ENCODE results near the gene SH2D1B. TPM values are rescaled to one million over a fixed set of nuclear protein-coding genes. Genes with fewer than 3 reads are reported as not detected.
"Not testable (repeated sequence)": the region's sequence is repeated elsewhere in the genome, so short reads cannot be mapped to it uniquely, and the experiment has no call there.

SH2D1B gene
- total RNA-seq: not detected

- Mint-ChIP-seq H3K9me3 (ENCODE audit: low read depth) (no peaks in the 10 kb centered on the region), H3K4me3 (no peak within 1 kb of the TSS), H3K36me3 (no peaks in the 10 kb centered on the region), H3K4me1 (no peaks in the 10 kb centered on the region), H3K27me3 (peaks cover 13% of the 10 kb centered on the region), H3K27ac (no peak within 1 kb of the TSS)
- CTCF ChIA-PET: no interaction called here
- DNase-seq: no peak
- ATAC-seq: no peak
Measured at GRCh38 chr1:162412002-162412401, at the start of gene SH2D1B. SH2D1B (minus strand) TSS chr1:162412136; CDS start chr1:162412016, 120 bp downstream.

- CTCF ChIA-PET: no interaction called here
- Mint-ChIP-seq H3K4me1 (no peaks in the 10 kb centered on the region), H3K27me3 (no peaks in the 10 kb centered on the region), H3K36me3 (no peaks in the 10 kb centered on the region), H3K27ac (no peak overlapping the region), H3K9me3 (ENCODE audit: low read depth) (no peaks in the 10 kb centered on the region), H3K4me3 (no peak overlapping the region)
- DNase-seq: no peak
- no peak for ATAC-seq
Measured at GRCh38 chr1:162458236-162458635, 46.3 kb upstream of the SH2D1B start.

DNA sequence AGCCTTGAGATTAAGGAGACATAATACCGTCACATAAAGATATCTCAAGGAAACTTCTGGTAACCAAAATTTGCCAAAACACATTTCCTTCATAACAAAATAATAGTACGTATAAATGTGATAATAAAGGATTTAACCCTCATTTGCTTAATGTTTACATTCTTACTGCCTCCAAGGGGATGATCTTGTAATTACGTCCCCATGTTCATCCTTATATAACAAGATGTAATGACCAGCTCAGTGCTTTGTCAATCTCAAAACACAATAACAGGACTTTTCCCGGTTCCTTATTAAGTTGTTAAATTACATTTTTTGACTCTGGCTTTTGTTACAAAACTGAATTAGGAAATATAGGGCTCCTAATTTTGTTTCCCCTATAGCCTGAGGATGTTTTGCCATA lies 44.4 kb upstream of the SH2D1B start:
- Mint-ChIP-seq H3K4me3 (no peak overlapping the region), H3K36me3 (no peaks in the 10 kb centered on the region), H3K4me1 (no peaks in the 10 kb centered on the region), H3K27me3 (peaks cover 4% of the 10 kb centered on the region), H3K27ac (no peak overlapping the region), H3K9me3 (ENCODE audit: low read depth) (no peaks in the 10 kb centered on the region)
- ATAC-seq (no peak), DNase-seq (no peak)
- CTCF ChIA-PET: no interaction called here

DNA sequence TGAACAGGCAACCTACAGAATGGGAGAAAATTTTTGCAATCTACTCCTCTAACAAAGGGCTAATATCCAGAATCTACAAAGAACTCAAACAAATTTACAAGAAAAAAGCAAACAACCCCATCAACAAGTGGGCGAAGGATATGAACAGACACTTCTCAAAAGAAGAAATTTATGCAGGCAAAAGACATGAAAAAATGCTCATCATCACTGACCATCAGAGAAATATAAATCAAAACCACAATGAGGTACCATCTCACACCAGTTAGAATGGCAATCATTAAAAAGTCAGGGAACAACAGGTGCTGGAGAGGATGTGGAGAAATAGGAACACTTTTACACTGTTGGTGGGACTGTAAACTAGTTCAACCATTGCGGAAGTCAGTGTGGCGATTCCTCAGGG lies 42.4 kb upstream of the SH2D1B start:
- not testable (repeated sequence) for H3K4me1 Mint-ChIP-seq, ATAC-seq

DNA sequence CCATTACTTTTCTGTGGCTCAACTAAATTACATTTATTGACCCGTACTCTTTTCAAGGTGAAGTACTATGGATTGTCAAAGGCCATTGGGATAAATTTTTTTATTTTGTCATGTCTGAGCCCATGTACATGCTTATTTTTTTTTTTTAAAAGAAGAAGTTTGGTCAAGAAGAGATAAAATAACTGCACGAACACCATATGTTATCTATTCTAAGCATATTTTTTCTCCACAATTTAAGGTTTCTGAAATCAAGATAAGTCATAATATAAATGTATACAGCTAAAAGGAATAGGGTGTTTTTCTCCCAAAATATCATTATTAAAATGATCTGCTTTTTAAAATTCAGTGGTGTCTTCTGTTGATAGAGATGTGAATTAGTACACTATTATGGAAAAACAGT lies 35.0 kb upstream of the SH2D1B start:
- CTCF ChIA-PET: no interaction called here
- no peak overlapping the region for H3K4me3 Mint-ChIP-seq
- no peaks in the 10 kb centered on the region for H3K9me3 Mint-ChIP-seq (ENCODE audit: low read depth)
- no peak for ATAC-seq
- H3K36me3 Mint-ChIP-seq: no peaks in the 10 kb centered on the region
- no peak for DNase-seq
- H3K27ac Mint-ChIP-seq: no peak overlapping the region
- H3K4me1 Mint-ChIP-seq: no peaks in the 10 kb centered on the region
- peaks cover 29% of the 10 kb centered on the region for H3K27me3 Mint-ChIP-seq

More for the DNA sequence above, 42.4 kb upstream of the SH2D1B start:
- H3K27me3 Mint-ChIP-seq; H3K27ac Mint-ChIP-seq; H3K36me3 Mint-ChIP-seq; H3K4me3 Mint-ChIP-seq; H3K9me3 Mint-ChIP-seq (ENCODE audit: low read depth); DNase-seq; CTCF ChIA-PET: not testable (repeated sequence)

- no peak overlapping the region for H3K27ac Mint-ChIP-seq
- no peak for ATAC-seq
Measured at GRCh38 chr1:162444903-162445302, 33.0 kb upstream of the SH2D1B start.

GRCh38 chr1:162432977-162433713 lies 21.2 kb upstream of the SH2D1B start:
- CTCF ChIA-PET; H3K4me1 Mint-ChIP-seq; DNase-seq; H3K27me3 Mint-ChIP-seq; H3K4me3 Mint-ChIP-seq; H3K9me3 Mint-ChIP-seq (ENCODE audit: low read depth); H3K27ac Mint-ChIP-seq; ATAC-seq; H3K36me3 Mint-ChIP-seq: not testable (repeated sequence)

More at GRCh38 chr1:162444903-162445302, 33.0 kb upstream of the SH2D1B start:
- Mint-ChIP-seq H3K36me3 (no peaks in the 10 kb centered on the region), H3K9me3 (ENCODE audit: low read depth) (no peaks in the 10 kb centered on the region), H3K27me3 (peaks cover 42% of the 10 kb centered on the region), H3K4me3 (no peak overlapping the region), H3K4me1 (no peaks in the 10 kb centered on the region)
- CTCF ChIA-PET: no interaction called here
- no peak for DNase-seq

GRCh38 chr1:162430583-162430982 lies 18.6 kb upstream of the SH2D1B start:
- no peaks in the 10 kb centered on the region for H3K36me3 Mint-ChIP-seq
- H3K9me3 Mint-ChIP-seq (ENCODE audit: low read depth): no peaks in the 10 kb centered on the region
- H3K27ac Mint-ChIP-seq: no peak overlapping the region
- DNase-seq (no peak), ATAC-seq (no peak)
- no peaks in the 10 kb centered on the region for H3K4me1 Mint-ChIP-seq
- CTCF ChIA-PET: no interaction called here
- H3K4me3 Mint-ChIP-seq: no peak overlapping the region
- H3K27me3 Mint-ChIP-seq: peaks cover 2% of the 10 kb centered on the region

- no peak overlapping the region for H3K27ac Mint-ChIP-seq
- H3K4me3 Mint-ChIP-seq: no peak overlapping the region
- DNase-seq (no peak), ATAC-seq (no peak)
- H3K36me3 Mint-ChIP-seq: no peaks in the 10 kb centered on the region
- no peaks in the 10 kb centered on the region for H3K9me3 Mint-ChIP-seq (ENCODE audit: low read depth)
- peaks cover 13% of the 10 kb centered on the region for H3K27me3 Mint-ChIP-seq
- peaks cover 2% of the 10 kb centered on the region for H3K4me1 Mint-ChIP-seq
- CTCF ChIA-PET: no interaction called here
Measured at GRCh38 chr1:162422662-162423375, 10.9 kb upstream of the SH2D1B start.

GRCh38 chr1:162421258-162422164 lies 9.6 kb upstream of the SH2D1B start:
- DNase-seq (no peak), ATAC-seq (no peak)
- Mint-ChIP-seq H3K9me3 (ENCODE audit: low read depth) (no peaks in the 10 kb centered on the region), H3K4me1 (peaks cover 2% of the 10 kb centered on the region), H3K27me3 (peaks cover 13% of the 10 kb centered on the region), H3K4me3 (no peak overlapping the region), H3K36me3 (no peaks in the 10 kb centered on the region), H3K27ac (no peak overlapping the region)
- CTCF ChIA-PET: no interaction called here

GRCh38 chr1:162420120-162420519 lies 8.2 kb upstream of the SH2D1B start:
- DNase-seq: no peak
- Mint-ChIP-seq H3K4me1 (peaks cover 2% of the 10 kb centered on the region), H3K27me3 (peaks cover 22% of the 10 kb centered on the region), H3K27ac (no peak overlapping the region), H3K4me3 (no peak overlapping the region), H3K9me3 (ENCODE audit: low read depth) (no peaks in the 10 kb centered on the region), H3K36me3 (no peaks in the 10 kb centered on the region)
- CTCF ChIA-PET: no interaction called here
- no peak for ATAC-seq

DNA sequence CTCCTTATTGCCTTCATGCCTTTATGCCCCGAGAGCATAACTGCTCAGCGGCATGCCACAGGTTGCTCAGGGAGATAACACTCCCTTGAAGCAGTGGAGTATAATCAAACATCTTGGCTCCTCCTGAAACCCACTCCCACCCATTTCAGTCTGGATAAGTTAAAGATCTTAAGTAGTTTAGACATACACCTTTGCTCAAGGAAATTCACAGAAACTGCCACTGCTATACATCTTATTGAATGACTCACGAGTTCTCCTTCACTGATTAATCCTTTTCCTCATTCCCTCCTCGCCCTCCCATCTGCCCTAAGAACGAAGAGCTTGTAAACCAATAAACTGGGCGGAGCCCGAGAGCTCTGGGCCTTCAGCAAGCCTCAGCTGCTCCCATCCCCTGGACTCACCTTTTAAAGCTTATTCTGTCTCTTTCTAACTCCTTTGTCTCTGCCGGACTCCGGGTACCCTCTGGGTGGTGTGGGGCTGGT lies 7.6 kb upstream of the SH2D1B start:
- H3K4me3 Mint-ChIP-seq; CTCF ChIA-PET; ATAC-seq; DNase-seq; H3K4me1 Mint-ChIP-seq; H3K9me3 Mint-ChIP-seq (ENCODE audit: low read depth); H3K27ac Mint-ChIP-seq; H3K36me3 Mint-ChIP-seq: not testable (repeated sequence)
- H3K27me3 Mint-ChIP-seq: peaks cover 23% of the 10 kb centered on the region

DNA sequence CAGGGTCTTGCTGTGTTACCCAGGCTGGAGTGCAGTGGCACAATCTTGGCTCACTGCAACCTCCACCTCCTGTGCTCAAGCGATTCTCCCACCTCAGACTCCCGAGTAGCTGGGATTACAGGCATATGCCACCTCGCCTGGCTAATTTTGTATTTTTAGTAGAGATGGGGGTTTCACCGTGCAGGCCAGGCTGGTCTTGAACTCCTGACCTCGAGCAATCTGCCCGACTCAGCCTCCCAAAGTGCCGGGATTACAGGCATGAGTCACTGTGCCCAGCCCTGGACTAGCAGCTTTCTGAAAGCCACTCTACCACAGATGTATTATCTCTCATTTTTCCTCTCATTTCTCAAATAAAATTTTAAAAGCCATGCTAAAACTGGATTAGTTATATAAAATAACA lies 6.6 kb upstream of the SH2D1B start:
- DNase-seq; H3K4me1 Mint-ChIP-seq; ATAC-seq; H3K27ac Mint-ChIP-seq; CTCF ChIA-PET; H3K4me3 Mint-ChIP-seq; H3K36me3 Mint-ChIP-seq; H3K9me3 Mint-ChIP-seq (ENCODE audit: low read depth): not testable (repeated sequence)
- peaks cover 23% of the 10 kb centered on the region for H3K27me3 Mint-ChIP-seq

Data from activated CD8-positive, alpha-beta memory T cell treated with anti-CD3 and anti-CD28 coated beads, Interleukin-2, amount 10 ng/mL, durations not matched to agents 7 days and 5 days (primary cell).